HG02798 (cell line): ENCODE data around the gene RAB3IL1.

Experiments
- ATAC-seq: cut with Tn5 transposase; IDR thresholded peaks from one replicate; pipeline ENCODE4 v1.9.1; 2021; ENCODE audit warnings: mild to moderate bottlenecking; ENCODE audit not compliant: unreplicated experiment, poor library complexity

RAB3IL1 gene

DNA sequence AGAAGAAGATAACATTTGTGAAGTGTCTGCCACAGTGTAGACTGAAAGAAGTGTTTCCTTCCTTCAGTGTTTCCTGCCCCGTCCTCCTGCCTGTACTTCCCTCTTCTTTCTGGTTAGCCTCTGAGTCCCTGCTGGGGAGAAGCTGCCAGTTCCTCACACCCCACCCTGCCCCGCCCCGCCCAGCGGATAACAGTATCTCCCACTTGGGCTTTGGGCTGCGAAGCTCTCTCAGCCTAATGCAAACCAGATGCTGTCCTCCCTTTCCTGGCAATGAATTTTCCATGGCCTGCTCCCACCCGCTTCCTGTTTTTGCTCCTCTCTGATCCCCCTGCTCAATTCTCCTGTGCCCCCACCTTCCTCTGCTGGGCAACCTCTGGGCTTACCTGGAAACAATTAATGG lies 5.2 kb upstream of the RAB3IL1 start:
- no peak for ATAC-seq

DNA sequence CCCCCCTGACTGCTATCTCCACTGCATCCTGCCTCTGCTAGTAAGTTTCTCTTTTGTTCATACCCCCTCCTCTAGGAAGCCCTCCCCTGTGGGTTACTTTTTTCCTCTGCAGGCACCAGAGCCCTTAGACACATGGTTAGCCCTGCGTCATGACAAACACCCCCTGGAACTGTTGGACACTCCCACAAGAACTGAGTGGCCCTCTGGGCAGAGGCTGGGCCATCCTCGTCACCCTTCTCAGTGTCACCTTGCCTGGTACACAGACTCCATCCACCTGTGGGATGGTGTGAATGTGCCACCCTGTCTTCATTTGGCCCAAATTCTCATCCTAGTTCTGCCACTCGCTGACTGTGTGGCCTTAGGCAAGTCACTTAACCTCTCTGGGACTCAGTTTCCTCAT lies 4.1 kb upstream of the RAB3IL1 start:
- ATAC-seq: no peak

DNA sequence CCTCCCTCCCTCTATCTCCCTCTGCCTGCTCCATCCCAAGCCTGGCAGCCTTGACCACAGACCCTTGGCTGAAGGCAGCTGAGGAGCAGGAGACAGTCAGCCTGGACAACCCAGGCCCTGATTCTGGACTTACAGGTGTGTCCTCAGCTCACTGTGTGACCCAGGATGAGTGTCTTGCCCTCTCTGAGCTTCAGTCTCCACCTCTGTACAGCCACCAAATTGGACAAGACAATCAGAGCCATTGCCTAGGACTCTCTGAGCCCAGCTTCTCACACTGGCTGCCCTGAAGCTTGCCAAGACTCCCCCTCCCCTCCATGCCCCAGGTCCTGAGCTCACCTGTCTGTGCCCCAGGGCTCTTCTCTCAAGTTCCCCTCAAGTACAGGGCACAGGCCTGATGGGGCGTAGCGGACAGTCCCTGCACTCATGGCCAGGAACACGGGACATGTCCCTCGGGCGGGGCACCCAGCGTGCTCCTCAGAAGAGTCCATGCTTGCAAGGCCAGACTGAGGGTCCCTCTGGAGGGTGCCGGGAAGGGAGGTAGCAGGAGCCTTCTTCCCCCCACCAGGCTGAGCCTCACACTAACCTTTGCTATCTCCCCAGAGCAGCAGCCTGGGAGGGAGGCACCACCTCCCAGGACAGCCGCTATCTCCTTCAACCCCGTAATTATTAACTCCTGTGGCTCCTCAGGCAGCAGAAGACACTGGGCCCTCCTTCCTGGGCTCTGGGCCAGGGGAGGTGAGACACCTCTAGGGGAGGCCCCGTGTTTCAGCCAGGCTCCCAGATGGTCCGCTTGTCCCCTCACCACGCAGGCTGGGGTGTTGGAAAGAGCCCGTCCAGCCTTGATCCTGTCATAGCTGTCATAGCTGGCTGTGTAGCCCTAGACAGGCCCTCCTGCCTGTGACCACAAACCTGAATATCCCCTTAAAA lies 2.6 kb upstream of the RAB3IL1 start:
- ATAC-seq: no peak

DNA sequence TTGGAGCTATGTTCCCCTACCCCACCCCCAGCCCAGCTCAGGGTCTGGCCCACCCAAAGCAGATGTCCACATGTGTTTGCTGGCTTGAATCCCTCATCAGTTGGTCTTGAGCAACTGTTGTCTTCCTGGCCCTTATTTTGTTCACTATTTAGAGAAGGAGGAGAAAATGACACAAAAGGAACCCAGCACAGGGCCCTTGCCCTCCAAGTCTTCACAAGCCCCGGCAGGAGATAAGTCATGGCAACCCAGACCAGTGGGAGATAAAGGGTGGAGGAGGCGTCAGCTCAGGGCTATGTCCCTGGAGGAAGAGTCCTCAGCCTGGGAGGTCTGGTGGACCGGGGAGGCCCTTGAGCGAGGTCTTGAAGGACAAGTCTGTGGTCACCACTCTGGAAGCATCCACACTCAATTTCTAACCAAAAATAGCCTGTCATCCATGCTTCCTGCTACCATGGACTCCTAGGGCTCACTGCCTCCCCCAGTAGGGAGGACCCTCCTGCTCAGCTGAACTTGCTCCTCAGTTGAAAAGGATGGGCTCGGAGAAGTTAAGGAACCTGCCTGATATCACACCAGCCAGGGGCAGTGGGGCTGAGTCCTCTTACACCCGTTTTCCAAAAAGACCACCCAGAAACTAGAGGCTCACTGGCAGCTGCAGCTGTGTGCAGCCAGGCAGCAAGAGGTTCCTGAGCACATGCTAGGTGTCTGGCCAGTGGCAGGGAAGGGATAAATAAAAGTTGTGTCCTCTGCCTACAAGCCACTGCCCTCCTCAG lies 1.8 kb upstream of the RAB3IL1 start:
- no peak for ATAC-seq

DNA sequence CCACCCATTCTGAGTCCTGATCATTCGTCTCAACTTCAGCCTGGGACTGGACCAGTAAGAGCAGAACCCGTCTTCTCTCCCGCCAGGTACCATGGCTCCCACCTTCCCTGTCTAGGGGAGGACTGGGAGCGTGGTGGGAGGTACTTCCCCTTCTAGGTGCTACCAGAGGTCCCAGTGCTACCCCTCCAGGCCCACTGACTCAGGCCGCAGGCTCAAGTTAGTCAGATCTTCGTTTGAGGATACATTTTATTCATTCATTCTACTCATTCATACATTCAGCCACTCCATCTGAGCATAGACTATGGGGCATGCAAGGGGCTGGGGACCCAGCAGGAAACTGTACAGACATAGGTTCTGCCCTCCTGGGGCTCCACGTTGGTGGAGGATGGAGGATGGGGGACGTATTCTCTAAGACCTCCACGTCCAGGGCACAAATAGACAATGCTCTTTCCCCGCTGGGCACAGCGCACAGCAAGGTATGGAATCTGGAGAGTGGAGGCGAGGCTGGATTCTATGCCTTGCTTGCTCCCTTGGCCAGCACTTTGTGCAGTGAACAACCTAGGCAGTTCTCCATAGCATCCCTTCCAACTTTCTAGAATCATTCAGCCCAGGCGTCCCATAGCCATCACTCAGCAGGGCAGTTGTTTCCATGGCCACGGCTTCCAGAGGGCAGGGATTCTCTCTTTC lies 1.0 kb upstream of the RAB3IL1 start:
- ATAC-seq: no peak

DNA sequence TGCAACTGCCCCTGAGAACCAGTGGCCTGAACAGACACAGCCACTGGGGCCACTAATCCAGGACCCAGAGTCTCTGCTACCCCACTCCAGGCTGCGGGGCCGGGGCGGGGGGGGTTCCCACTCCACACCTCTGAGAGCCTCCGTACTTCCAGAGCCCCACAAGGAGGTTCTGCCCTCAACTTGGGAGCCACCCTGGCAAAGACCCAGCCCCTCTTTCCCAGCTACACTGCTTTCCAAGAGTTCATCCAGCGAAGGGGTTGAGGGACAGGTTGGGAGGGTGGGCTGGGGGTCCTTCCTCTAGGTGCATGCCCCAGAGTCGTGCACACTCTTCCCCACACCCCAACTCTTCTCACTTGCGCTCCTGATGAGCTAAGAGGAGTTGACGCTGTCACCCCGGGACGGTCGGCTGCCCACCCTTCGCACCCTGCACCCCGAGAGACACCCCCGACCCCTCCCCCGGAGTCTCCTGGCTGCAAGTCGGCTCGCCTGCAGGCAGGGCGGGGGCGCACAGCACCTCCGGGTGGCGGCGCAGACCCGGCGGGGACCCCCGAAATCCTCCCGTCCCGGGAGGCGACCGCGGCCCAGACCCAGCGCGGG lies 531 bp downstream of the RAB3IL1 start:
- no peak for ATAC-seq

DNA sequence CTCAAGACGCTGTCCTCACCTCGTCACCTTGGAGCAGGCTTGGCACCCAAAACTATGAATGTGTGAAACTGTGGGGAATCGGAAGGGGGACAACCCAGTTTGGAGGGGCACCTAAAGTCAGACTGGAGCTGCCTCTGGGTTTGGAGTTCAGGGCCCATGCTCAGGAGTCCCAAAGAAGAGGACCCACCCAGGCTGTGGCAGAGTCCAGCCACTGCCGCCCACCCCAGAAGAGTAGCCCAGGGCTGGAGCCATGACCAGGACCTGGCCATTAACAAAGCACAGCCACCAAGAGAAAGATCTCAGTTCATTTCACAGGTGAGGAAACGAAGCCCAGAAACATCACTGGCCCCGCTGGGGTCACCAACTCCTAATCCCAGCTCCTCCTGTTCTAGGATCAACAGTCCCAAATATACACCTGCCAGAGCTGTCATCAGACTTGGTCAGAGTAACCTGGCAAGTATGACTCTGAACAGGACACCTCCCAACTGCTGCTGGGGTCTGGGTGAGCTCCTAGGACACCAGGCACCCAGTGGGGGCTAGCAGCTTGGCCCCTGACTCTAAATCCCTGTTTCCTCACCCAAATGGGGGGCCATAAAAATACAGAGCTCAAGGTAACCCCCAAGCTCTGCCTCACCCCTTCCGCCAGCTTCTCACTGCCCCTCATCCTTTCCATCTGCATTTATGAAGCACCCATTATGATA lies 2.7 kb downstream of the RAB3IL1 start:
- no peak for ATAC-seq

DNA sequence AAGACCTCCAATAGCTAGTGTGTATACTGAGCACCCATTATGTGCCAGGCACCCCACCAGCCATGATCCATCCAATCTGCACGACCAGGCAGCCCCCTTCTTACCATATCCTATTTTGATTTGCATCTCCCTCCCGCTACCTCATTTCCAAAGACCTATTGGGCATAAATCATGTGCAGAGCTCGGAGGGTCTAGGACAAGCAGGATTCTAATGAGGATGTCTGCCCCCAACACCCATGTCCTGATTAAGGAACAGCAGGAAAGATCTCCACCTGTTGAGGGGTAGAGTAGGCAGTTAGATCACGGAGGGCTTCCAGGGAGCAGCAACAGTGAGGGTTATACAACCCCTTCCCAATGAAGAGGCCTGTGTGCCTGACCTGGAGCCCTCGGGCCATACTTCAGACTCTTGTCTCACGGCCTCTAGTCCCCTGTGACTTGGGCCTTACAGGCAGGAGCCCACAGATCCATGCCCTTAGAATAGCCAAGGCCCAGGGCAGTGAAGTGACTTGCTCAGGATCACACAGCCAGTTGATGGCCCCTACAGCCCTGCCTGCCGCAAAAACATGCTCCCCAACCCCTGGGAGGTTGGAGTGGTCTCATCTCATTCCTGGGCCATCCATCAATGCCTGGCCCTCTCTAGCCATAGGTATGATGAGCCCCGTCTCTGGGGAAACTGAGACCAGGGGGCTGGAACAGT lies 3.5 kb downstream of the RAB3IL1 start:
- no peak for ATAC-seq

DNA sequence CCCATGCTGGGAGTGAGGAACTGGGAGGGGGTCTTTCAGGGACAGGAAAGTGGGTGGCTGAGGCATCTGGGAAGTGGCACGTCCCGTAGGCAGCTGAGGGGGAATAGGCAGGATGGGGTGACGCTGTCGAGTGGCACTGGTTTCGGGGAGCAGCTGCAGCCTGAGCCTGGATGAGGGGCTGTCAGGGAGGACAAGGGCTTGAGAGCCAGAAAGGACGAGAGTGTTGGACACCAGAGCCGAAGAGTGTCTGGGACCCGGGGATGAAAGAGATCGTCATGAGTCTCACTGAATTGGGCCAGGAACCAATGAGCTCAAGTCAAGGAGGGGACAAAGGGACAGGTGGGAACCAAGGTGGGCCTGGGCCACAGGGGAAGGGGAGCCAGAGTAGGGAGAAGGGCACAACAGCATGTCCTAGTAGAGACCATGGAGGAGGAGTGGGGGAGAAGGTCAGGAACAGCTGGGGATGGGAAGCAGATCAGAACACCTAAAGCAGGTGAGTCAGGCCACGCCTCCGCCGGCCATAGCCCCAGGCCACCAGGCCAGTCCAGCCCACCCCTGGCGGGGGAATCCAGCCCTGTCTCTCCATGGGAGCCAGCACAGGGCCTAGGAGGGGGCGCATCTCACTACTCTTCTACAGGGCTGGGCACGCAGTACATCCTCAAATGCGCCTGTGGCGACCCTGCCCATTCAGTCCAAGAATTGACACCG lies 4.2 kb downstream of the RAB3IL1 start:
- no peak for ATAC-seq

DNA sequence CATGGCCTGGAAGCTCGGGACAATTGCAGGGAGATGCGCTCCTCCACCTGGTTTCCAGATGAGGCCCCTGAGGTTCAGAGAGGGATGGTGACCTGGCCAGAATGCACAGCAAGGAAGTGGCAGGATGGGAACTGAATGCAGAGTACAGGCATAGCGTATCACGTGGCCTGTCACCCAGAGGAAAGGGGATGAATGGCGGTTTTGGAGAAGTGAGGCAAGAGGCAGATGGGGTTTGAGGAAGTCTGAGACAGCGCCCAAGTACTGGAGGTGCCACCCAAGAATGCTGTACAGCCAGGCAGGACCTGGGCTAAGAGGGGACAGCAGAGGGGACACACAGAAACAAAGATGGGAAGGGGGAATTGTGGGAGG lies 4.9 kb downstream of the RAB3IL1 start:
- ATAC-seq: no peak

DNA sequence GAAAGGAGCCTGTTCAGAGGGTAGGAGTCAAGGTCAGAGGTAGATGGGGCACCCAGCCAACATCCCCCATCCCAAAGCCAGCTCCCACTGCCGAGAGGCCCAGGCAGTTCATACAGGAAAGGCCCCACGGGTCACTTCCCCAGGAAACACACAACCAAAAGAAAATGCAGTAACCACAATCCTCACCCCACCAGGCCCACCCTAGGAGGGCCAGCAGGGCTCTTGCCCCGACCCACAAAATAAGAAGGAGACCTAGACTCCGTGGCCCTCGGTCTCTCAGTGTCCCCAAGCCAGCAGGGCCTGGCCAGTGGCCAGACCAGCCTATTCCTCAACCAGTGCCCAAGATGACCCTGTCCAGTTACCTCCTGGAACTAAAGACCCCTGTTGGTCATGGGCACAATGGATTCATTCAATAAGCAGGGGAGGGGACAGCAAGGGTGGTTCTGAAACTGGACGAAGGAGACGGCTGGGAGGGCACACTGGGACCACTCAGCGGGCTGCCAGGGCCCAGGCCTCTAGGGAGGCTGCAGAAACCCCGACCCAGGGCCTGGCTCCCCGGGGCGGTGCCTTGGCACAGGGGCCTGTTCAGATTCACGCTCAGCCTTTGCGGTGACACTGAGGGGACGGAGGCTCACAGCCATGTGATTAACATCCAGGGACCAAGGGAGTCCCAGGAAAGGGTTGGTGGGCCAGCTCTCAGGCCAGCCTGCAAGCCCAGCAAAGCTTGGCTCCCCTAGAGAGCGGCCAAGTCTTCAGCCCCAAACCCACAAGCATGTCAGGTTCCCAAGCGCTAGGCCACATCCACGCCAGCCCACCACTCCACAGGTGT lies 5.5 kb downstream of the RAB3IL1 start:
- ATAC-seq: no peak

DNA sequence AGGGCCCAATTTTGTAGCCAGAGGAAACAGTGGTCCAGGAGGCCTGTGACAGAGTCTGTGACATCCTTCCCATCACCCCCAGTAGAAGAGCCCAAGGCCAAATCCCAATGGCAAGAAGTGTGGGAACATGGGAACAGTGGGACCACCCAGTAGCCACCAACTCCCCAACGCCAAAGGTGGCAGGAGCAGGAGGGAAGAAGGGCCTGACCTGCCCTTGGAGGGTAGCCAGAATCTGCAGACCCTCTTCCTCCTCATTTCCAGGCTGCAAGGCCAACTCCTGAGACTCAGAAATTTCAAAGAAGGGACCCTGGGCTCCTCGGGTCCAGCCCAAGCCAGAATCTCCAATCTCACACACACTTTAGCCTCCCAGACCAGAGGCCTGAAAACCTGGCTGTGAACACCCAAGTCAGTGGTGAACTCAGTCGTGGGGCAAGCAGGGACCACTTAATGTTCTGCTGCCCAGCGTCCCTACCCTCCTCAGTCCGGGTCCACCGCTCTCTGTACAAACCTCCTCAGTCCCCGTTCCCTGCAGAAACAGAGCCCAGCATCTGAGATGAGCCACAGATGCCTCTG lies 6.2 kb downstream of the RAB3IL1 start:
- no peak for ATAC-seq

DNA sequence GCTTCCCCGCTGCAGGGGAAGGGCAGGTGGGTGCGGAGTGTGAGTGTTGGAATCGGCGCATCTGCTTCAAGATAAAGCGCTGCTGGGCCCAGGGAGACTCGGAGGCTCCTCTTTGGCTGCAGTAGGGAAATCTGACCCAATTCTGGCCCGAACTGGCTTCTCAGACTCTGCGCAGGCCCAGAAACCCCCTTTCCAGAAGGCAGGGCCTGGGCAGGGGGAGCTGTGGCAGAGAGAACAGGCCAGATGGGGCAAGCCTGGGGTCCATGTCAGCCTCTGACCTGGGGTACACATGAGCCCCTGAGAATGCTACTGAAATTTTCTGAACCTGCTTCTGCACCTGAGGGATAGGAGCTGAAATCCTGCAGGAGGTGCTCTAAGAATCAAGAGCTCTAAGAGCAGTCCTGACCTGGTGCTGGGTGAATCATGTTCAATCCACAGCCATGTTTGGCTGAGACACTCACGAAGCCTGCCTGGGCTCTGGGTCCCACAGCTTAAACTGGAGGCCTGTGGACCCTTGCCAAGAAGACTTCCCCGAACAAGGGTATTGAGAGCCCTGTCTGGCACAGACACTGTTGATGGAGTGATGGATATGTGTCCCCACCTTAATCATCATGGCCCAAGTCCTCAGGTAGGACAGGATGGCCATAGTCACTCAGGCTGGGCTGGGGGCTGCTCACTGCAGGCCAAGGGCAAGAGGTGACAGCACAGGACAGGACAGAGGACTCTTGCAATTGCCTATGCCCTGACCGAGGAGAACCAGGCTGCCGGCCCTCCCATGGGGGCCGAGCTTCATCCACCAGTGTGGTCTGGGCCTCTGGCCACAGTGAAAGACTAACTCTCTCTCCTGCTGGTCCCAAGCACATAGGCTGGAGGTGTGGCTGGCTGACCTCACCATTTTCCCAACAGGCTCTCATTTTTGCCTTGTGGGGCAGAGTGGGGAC lies 6.9 kb downstream of the RAB3IL1 start:
- ATAC-seq: no peak

DNA sequence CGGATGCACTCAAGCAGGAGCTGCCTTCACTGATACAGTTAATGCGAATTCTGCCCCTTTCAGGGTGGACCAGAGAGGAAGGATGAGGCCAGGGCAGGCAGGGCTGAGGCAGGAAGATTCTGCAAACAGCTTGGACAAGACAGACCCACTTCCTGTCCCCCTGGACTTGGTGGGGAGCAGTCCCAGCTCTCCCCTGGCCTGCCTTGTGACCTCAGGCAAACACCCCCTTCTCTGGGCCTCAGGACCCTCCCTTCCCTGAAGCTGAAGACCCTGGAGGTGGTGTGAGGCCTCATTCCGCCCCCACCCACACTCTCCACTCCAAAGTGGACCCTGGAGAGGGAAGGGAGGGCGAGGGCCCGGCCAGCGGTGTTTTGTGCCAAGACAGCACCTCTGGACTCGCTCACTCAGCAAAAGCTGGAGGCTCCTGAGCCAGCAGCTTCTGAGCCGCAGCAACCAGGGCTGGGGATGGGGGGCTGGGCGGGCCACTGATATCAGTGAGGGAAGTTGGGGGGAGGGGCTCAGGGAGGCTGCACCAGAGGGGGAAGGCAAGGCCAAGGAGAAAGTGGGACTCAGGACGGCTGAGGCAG lies 8.5 kb downstream of the RAB3IL1 start:
- no peak for ATAC-seq

DNA sequence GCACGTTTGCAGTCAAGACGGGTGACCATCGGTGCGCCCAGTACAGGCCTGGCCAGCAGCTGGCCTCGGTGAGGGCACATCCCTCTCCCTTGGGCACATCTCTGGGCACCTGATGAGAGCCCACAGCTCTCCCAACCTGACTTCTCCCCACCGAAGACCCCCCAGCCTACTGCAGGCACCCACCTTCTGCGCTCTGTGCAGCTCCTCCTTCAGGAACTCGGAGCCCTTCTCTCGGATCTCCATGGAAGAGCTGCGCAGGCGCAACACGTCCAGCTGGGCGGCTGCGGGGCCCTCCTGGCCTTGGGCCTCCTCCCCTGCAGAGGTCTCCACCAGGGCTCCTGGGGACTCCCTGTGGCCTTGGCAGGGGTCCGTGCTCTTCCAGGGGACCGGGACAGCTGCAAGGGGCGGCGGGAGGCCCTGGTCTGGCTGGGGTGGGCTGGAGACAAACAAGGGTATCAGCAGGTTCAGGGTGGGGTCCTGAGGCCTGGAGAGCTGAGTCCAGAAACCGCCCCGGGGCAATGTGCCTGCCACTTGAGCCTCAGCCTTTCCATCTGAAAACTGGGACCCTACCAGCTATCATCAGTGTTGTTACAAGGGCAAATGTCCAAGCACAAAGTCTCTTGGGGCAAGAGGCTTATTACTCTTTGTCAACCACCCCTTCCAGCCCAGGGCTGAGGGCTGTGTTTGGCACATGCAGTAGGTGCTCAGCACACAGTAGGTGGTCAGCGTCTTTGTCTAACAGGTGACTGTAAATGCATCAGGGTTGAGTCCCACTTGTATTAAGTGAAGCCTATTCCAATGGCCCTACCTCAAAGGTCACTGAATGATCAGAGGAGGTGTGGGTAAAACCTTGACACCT lies 9.3 kb downstream of the RAB3IL1 start:
- no peak for ATAC-seq
